NCI-H446 (cell line): ENCODE results near the gene HEXIM1.

ENCODE experiments used
- DNase-seq, 2 experiments: peaks; one replicate each; lab custom pipeline; 2025; lab: John Stamatoyannopoulos, UW

Gene HEXIM1

DNA sequence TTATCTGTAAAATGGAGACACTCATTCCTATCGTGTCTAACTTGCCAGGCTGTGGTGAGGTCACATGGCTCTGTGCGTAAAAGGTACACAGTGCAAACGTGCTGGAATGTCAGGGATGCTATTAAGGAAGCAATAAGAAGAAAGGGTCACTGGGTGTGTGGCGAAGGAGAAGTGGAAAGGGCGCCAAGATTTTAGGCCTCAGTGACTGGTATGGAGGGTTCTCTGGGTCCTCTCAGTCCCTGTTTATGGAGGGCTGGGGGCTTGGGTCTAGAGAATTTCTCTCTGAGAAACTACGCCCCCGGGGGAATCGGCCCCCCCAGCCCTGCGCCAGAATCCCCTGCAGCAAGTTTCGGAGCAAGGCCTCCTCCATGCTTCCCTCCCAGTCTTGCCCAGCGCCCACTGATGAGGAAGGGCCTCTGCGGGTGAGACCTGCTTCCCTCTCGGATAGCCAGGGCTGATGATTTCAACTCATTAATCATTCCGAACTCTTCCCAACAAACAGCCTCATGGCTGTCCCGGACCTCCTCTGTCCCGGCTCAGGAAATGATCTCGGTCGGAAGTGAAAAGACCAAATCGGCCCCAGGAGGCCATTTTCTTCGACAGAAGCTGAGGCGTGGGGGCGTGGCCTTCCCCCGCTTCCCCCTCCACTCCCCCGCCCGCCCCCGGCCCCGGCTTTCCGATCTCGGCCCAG, 1.2 kb upstream of the HEXIM1 start:
- DNase-seq, result peak; percentile 71 to 89

DNA sequence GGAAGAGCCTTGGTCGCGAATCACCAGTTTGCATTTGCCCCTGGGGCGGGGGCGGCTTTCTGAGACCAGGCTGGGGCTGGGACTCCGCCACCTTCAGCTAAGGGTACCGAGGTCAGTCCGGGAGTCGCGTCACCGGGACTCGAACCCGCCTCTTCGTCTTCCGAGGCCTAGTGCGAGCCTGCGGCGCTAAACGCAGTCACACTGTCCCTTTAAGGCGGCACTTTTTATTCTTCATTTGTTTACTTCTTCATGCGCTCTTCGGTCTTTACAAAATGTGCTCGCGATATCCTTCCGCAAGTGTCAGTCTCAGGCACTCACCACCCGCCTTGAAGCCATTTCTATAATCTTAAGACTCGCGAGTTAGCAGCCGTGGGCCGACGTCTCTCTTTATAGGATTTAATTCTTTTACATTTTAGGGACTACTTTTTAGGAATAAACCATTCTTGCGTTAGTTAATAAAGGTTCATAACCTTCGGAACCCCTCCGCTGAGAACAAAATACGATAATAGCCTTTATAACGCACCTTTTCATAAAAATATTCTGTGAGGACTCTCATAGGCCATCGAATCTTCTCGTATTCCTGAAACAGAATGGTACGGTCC, 593 bp upstream of the HEXIM1 start:
- peak; percentile 91 to 95 for DNase-seq

DNA sequence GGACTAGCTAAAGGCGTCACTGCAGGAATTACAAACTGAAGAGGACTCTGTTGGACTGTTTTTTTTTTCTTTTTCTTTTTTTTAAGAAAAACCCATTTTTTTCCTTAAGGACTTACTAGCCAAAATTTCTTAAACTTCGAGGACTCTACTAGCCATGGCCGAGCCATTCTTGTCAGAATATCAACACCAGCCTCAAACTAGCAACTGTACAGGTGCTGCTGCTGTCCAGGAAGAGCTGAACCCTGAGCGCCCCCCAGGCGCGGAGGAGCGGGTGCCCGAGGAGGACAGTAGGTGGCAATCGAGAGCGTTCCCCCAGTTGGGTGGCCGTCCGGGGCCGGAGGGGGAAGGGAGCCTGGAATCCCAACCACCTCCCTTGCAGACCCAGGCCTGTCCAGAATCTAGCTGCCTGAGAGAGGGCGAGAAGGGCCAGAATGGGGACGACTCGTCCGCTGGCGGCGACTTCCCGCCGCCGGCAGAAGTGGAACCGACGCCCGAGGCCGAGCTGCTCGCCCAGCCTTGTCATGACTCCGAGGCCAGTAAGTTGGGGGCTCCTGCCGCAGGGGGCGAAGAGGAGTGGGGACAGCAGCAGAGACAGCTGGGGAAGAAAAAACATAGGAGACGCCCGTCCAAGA, 878 bp downstream of the HEXIM1 start:
- DNase-seq, result peak; percentile 43 to 68

DNA sequence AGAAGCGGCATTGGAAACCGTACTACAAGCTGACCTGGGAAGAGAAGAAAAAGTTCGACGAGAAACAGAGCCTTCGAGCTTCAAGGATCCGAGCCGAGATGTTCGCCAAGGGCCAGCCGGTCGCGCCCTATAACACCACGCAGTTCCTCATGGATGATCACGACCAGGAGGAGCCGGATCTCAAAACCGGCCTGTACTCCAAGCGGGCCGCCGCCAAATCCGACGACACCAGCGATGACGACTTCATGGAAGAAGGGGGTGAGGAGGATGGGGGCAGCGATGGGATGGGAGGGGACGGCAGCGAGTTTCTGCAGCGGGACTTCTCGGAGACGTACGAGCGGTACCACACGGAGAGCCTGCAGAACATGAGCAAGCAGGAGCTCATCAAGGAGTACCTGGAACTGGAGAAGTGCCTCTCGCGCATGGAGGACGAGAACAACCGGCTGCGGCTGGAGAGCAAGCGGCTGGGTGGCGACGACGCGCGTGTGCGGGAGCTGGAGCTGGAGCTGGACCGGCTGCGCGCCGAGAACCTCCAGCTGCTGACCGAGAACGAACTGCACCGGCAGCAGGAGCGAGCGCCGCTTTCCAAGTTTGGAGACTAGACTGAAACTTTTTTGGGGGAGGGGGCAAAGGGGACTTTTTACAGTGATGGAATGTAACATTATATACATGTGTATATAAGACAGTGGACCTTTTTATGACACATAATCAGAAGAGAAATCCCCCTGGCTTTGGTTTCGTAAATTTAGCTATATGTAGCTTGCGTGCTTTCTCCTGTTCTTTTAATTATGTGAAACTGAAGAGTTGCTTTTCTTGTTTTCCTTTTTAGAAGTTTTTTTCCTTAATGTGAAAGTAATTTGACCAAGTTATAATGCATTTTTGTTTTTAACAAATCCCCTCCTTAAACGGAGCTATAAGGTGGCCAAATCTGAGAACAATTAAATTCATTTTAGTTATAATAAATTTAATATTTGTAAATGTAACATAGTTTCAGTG, 1.7 kb downstream of the HEXIM1 start:
- DNase-seq, result peak in 1 of 2 experiments; percentile 47

DNA sequence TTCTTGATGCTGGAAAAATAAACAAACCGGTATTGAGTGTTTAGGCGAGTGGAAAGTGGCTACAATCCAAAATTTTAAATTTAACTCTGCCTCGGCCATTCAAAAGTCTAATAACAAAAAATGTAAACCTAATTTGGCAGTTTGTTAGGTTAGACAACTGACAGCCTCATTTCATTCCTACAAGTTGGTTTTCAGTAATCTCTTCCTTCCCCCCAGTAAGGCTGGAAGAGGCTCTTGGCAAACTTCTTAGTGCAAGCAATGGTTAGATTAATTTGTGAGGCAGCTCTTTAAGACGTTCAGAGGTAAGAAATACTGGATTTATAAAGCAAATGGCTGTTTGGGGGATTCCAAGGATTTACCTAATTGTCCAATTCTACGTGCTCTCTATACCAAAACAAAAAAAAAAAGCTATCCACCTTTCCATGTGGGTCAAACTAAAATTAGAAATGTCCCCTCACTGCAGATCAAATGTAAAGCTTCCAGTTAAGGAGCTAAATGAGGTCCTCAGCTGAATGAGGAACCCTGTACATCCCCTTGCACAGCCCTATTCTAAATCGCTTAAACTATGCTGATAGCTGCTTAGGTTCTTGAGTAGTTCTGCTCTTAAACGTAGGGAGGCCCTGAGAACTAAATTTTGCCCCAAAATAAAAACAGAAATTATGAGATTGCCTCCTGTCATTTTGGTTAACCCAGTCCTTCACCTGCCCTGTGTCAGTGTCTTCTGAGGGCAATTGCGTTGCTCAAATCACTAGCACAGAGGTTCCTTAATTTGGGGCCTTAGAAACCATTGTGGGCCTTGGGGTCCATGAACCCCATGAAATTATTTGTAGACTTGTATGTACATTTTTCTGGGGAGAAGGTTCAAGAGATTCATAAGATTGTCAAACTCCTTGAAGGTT, 2.9 kb downstream of the HEXIM1 start:
- DNase-seq, result no peak

DNA sequence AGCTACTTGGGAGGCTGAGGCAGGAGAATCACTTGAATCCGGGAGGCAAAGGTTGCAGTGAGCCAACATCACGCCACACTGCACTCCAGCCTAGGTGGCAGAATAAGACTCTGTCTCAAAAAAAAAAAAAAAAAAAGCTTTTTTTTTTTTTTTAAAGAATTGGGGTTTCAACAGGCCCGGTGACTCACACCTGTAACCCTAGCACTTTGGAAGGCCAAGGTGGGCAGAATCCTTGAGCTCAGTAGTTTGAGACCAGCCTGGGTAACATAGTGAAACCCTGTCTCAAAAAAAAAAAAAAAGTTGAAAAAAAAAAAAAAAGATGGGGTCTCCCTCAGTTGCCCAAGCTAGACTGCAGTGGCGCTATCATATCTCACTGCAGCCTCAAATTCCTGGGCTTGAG, 6.8 kb downstream of the HEXIM1 start:
- no peak for DNase-seq

DNA sequence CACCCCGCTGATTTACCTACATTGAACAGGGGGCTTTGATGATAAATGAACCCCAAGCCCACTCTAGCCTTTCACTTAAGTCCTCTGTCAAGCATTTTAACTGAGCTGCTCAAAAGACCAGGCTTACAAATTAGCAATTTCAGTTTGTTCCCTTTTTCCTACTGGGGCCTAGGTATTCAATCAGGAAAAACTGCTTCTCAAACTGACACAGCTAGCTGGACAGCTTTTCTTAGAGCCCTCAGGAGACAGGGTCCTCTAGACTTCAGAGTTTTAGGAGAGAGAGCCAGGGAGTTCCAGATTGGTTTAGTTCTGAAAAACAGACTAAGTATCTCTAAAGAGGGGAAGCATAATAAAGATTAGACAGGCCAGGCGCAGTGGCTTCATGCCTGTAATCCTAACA, 7.2 kb downstream of the HEXIM1 start:
- no peak for DNase-seq

DNA sequence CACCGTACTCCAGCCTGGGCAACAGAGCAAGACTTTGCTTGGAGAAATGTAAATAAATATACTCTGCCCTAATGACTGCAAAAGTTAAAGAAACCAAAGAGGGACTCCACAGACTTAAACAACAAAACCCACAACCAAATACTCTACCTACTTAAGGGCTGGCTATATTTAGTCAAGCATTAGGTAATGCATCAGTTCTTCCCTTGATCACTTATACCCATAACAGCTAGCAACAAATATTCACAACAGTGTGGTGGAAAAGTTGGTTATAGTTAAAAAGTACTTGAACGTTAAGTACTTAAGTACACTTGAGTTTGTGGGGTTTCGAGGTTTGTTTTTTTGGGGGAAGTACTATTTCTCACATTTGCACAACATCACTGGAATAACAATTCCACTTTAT, 8.0 kb downstream of the HEXIM1 start:
- no peak for DNase-seq

DNA sequence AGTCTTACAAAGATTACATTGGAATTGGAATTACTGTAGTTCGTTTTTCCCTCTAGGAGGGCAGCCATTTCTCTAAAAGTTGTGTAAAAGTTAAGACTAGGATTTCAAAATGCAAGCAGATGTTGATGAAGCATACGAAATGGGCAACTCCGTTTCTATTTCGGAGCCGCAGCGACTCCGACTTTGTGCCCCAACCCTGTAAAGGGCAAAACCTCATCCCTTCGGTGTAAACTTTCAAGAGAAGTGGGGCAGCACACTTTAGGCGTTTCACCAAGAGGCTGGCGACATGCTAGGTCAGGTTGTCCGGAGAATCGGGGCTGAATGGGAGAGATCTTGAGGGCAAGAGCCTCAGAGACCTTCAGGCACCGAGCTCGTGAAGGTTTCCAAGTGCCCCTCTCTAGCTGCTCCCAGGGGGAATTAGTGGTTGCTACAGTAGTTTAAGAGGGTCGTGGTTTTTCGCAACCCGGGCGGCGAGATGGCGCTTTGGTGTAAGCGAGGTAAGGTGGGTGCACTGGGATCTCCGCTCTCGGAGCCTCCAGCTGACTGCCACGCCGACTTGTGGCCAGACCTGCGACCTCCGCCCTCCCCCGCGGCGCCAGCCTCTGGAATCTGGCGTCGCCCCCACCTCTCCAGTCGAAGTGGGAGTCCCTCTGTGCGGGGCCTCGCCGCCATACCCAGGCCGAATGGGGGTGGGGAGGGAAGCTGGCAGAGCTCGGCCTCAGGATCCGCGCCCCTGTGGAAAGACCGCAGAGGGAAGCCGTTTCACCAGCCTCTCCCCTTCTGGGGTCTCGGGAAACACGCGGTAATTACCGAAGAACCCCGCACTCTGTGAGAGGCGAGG, 12.4 kb downstream of the HEXIM1 start:
- DNase-seq, result peak in 1 of 2 experiments; percentile 55

DNA sequence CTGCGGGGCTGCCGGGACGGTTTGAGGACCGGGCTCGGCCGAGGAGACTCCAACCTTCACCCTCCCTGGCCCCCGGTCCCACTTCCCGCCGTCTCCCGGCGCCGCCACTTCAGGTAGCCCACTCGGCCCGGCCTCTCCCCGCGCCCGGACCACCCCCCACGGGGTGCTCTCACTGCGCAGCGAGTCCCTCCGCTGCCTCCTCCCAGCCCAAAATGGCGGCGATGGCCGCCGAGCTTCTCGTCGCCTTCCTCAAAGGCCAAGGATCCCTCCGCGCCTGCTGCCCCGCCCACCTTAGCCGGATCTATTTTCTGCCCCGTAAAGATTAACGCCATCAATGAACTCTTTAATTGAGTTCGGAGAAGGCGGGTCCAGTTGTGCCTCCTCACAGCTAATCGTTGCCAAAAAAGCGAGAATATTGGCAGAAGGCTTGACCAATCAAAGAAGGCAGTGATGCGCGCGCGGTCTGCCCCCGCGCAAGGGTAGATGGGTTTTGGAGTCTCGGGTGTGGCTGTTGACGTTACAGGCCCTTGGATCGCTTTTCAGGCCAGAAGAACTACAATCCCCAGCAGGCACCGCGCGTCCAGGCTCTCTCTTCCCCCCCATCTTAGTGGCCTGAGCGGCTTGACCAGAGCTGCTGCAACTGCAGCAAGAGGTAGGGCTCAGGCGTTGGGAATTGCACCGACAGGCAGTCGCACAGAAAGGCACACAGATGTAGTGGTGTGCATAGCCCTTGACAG, 13.2 kb downstream of the HEXIM1 start, which contains the start of gene HEXIM2:
Gene HEXIM2 (plus strand): TSS at position 588 of the 737 bp plus-strand sequence. CDS start 919 bp downstream, outside the sequence.
- peak; percentile 98 to 100 for DNase-seq

DNA sequence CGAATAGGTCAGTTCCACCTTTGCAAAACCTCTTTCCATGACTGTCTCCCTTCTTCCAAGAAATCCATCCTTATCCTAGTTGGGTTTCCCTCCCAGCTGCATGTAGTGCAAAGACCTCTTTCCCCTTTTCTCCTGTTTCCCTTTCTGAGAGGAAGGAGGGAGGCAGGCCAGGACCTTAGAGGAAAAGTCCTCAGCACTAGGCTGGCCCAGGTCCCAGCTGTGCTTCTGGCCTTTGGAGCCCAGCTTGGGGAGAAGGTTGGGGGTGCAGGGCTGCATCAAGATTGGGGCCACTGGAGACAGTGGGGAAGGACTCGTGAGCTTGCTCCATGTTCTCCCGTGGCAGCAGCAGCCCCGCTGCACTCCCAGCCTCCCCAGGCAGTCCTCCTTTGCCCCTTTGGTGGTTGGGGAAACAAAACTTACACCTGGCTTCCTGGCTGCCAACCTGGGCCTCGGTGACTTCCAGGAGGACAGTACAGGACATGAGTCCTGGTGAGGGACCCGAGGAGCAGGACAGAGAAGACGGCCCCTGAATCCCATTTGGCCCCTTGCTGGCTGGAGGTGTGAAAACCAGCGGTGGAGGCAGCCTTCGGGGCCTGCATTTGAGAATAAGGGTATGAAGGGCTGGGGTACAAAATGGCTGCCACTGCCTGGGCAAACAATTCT, 13.9 kb downstream of the HEXIM1 start:
- no peak for DNase-seq

DNA sequence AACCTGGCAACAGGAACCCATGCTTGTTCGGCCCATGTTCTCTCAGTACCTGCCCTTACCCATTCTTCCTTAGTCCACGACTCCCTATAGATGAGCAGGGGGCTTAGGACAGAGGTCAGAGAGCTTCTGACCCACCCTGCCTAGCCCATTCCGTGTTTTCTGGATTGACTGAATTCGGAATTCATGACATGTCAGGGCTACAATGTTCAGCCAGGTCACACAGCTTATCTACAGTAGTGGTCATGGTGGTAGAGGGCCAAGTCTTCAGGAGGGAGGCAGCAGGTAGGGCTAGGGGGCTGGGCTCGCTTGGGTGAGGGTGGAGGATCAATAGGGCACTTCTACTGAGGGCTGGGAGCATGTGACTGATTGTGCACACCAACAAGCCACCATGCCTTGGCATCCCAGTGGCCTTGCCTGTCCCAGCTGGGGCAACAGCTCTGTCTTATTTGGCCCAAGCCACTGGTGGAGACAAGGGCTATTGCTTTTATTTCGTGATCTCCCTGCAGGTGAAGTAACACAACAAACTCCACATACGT, 16.5 kb downstream of the HEXIM1 start:
- no peak for DNase-seq

DNA sequence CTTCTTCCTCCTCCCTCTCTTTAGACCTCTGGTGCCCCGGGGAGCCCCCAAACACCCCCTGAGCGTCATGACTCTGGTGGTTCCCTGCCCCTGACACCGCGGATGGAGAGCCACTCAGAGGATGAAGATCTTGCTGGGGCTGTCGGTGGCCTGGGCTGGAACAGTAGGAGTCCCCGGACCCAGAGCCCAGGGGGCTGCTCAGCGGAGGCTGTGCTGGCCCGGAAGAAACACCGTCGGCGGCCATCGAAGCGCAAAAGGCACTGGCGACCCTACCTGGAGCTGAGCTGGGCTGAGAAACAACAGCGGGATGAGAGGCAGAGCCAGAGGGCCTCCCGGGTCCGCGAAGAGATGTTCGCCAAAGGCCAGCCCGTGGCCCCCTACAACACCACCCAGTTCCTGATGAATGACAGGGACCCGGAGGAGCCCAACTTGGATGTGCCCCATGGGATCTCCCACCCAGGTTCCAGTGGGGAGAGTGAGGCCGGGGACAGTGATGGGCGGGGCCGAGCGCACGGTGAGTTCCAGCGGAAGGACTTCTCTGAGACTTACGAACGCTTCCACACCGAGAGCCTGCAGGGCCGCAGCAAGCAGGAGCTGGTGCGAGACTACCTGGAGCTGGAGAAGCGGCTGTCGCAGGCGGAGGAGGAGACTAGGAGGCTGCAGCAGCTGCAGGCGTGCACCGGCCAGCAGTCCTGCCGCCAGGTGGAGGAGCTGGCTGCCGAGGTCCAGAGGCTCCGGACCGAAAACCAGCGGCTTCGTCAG, 20.9 kb downstream of the HEXIM1 start:
- DNase-seq, result no peak

DNA sequence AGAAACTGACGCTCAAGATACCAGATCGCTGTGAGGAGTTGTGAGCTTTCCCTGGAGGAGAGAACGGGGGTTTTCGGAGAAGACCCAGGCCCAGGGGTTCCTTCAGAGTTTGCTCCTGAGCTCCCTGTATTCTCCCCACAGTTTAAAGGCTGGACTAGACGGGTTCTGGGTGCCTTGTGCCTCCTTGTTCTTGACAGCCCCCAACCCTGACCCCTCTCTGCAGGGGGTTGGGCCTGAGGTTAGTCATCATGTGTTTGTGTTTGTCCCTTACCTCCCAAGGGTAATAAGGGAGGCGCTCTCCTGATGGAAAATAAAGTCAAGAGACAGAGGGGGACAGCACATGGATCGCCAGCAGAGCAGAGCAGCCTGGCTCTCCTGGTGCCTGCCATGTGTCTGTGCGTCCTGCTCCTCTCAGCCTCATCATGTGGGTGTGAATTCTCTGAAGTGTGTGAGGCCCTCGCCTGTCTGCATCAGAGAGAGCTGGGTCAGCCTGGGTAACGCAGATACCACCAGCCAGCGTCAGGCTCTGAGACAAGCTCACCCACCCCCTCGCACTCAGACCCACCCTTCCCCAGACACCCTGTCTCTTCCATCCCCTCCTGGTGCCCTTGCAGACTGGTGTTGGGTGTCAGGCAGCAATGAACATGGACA, 22.1 kb downstream of the HEXIM1 start:
- no peak for DNase-seq

DNA sequence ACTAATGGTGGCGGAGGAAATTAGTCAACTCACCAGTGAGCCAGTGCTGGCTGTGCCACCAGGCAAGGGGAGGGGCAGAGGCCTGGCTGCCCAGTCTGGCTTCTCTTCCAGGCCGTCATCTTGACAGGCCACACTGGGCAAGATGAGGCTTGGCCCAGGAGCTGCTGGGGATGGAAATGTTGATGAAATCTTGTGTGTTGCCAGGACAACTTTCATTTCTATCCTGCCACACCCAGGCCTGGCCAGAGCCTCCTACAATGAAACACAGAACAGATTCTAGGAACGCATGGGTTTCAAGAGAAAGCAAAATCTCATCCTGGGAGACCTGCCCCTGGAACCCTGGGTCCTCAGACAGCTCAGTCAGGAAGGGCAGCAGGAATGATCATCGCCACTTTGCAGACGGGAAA, 22.7 kb downstream of the HEXIM1 start:
- peak in 1 of 2 experiments; percentile 18 for DNase-seq

DNA sequence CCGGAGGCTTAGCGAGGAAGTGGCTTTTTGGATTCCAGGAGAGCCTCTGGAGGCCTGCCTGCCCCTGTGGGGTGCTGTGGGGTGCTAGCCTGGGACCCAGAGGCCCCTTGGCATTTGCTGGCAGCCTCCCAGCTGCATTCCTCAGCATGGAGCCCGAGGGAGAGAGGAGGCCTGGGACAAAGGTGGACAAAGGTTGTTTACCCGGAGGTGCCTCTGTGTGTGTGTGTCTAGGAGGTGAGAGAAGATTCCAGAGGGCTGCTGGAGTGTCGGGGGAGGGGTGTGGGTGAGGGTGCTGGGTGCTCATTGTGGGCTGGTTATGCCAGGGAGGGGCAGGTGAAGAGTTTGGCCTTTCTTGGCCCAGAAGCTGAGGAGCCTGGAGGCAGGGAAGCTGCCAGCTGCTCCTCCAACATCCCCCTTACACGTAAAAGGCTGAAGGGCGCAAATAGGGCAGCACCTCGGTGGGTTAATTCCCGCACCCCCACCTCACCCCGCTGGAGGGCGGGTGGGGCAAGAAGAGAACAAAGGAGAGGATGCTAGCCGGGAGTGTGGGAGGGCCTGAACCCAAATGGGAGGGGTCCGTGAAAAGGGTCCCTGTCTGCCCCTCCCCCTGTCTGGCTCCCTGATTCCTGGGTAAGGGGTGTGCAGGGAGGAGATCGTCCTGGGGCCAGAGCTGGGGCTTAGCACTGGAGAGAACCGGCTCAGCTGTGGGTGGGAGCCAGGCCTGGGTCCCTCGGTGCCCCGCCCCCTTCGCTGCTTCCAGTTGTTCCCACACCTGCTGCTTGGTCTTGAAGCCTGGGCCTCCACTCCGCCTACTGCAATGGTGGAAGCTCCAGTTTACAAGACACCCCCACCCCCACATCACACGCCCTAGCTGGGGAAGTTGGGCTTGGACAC, 23.3 kb downstream of the HEXIM1 start:
- DNase-seq, result no peak
